AG08395 (cell line): ENCODE data around the gene CAPS2.

Experiments used
- DNase-seq: peaks from one replicate; pipeline ENCODE4 v3.0.0; 2012; ENCODE audit warnings: mixed read lengths, low spot score

Gene CAPS2

GRCh38 chr12:75305412-75306332 lies 24.5 kb downstream of the CAPS2 start:
- no peak for DNase-seq

GRCh38 chr12:75302781-75303180 lies 27.3 kb downstream of the CAPS2 start:
- no peak for DNase-seq

GRCh38 chr12:75302225-75302624 lies 27.9 kb downstream of the CAPS2 start:
- no peak for DNase-seq

GRCh38 chr12:75294797-75295196 lies 35.3 kb downstream of the CAPS2 start:
- DNase-seq, result no peak

GRCh38 chr12:75294336-75294735 lies 35.8 kb downstream of the CAPS2 start:
- no peak for DNase-seq

- no peak for DNase-seq
These were observed 39.1 kb downstream of the CAPS2 start for GRCh38 chr12:75291014-75291413.

- peak; percentile 32 for DNase-seq
These were observed 40.4 kb downstream of the CAPS2 start for GRCh38 chr12:75289753-75290152.

GRCh38 chr12:75288860-75289259 lies 41.3 kb downstream of the CAPS2 start:
- no peak for DNase-seq

- DNase-seq, result no peak
These were observed 54.4 kb downstream of the CAPS2 start for GRCh38 chr12:75275702-75276101.

- DNase-seq, result no peak
These were observed 58.5 kb downstream of the CAPS2 start for GRCh38 chr12:75271576-75271975.

- no peak for DNase-seq
These were observed 60.0 kb downstream of the CAPS2 start for GRCh38 chr12:75270157-75270556.

- no peak for DNase-seq
These were observed 60.9 kb downstream of the CAPS2 start for GRCh38 chr12:75269209-75269608.

- DNase-seq, result no peak
These were observed 69.8 kb downstream of the CAPS2 start for GRCh38 chr12:75260316-75260715.

- no peak for DNase-seq
These were observed 71.0 kb downstream of the CAPS2 start for GRCh38 chr12:75259143-75259542.

- DNase-seq, result no peak
These were observed 72.6 kb downstream of the CAPS2 start for GRCh38 chr12:75257510-75257909.

GRCh38 chr12:75245108-75245507 lies 85.0 kb downstream of the CAPS2 start:
- no peak for DNase-seq

- no peak for DNase-seq
These were observed 90.1 kb downstream of the CAPS2 start for GRCh38 chr12:75239987-75240386.

- DNase-seq, result no peak
These were observed 93.9 kb downstream of the CAPS2 start for GRCh38 chr12:75236206-75236605.

GRCh38 chr12:75227132-75227531 lies 103.0 kb downstream of the CAPS2 start:
- DNase-seq, result no peak
